GM12878 (cell line): Measurements from ENCODE around the gene C19orf73. TPM values are rescaled to one million over a fixed set of nuclear protein-coding genes. Genes with fewer than 3 reads are reported as not detected.

Source experiments
- EZH2 ChIP-seq: IDR thresholded peaks from 2 replicates; pipeline ENCODE4 v1.6.1; 2012; ENCODE audit warnings: low read depth, mild to moderate bottlenecking, control low read depth, inconsistent platforms, low read length, borderline replicate concordance; ENCODE audit not compliant: control insufficient read depth
- NR2C1 ChIP-seq: fragments of 450-650 bp; IDR thresholded peaks from 2 replicates; pipeline ENCODE4 v1.6.1; 2017; ENCODE audit warnings: antibody characterized with exemption, mild to moderate bottlenecking, moderate library complexity
- PAX8 ChIP-seq: fragments of 450-650 bp; IDR thresholded peaks from 2 replicates; pipeline ENCODE4 v1.6.1; 2017; ENCODE audit warnings: mild to moderate bottlenecking, moderate library complexity
- TCF12 ChIP-seq: IDR thresholded peaks from 2 replicates; pipeline ENCODE4 v1.6.1; 2011; ENCODE audit warnings: low read depth, mild to moderate bottlenecking, low read length
- ZNF274 ChIP-seq: IDR thresholded peaks from one replicate; pipeline ENCODE4 v1.8.0; 2011; ENCODE audit not compliant: insufficient read length, insufficient read depth
- ZNF384 ChIP-seq: IDR thresholded peaks from 2 replicates; pipeline ENCODE4 v1.6.1; 2012; ENCODE audit warnings: low read depth, mild to moderate bottlenecking, low read length, improper control_type of control experiment, borderline replicate concordance
- ZZZ3 ChIP-seq: IDR thresholded peaks from 2 replicates; pipeline ENCODE4 v1.6.1; 2011; ENCODE audit warnings: low read depth; ENCODE audit not compliant: control insufficient read depth, insufficient read length
- polyA plus RNA-seq, 11 experiments: library from polyadenylated mRNA; depleted of rRNA in 4 of 11; unstranded in 6 of 11; stranded (reverse) in 5 of 11; fragments of >200 nt; fragmentation: Nextera tagmentation in 4 of 11; fragmentation: Illumina TruSeq in 1 of 11; extraction: Ambion mirVana in 4 of 11; extraction: Trizol in 1 of 11; gene quantifications; 1 replicate in 1 of 11; 2 replicates in 10 of 11; pipeline versions ENCODE4 v1.2.1 to v1.2.3, GENCODE V29; 2011 to 2016; ENCODE audit warnings: inconsistent platforms in 2 of 11, missing spikeins in 2 of 11, low read depth in 1 of 11
- total RNA-seq, 4 experiments: library from RNA; depleted of rRNA in 3 of 4; stranded (reverse); fragments of >200 nt in 3 of 4; fragmentation: Illumina TruSeq in 1 of 4; extraction: Trizol in 1 of 4; gene quantifications; 2 replicates each; pipeline versions ENCODE4 v1.2.1 to v1.2.3, GENCODE V29; 2013 to 2021
- TF ChIP-seq, protein P1 (sequence below): IDR thresholded peaks from 2 replicates; pipeline ENCODE4 v1.6.1; 2012; ENCODE audit warnings: mild to moderate bottlenecking, low read depth, low read length
- TF ChIP-seq, protein P2 (sequence below): fragments of 450-650 bp; IDR thresholded peaks from 2 replicates; pipeline ENCODE4 v1.6.1; 2017; ENCODE audit warnings: antibody characterized with exemption, mild to moderate bottlenecking, moderate library complexity

The C19orf73 gene
- total and polyA plus RNA-seq, 10 of the 15 experiments (the other 5 are each of a cell fraction or from before 2014, with no cell fraction given): 0.20 to 2.0 (median 0.80) TPM

DNA sequence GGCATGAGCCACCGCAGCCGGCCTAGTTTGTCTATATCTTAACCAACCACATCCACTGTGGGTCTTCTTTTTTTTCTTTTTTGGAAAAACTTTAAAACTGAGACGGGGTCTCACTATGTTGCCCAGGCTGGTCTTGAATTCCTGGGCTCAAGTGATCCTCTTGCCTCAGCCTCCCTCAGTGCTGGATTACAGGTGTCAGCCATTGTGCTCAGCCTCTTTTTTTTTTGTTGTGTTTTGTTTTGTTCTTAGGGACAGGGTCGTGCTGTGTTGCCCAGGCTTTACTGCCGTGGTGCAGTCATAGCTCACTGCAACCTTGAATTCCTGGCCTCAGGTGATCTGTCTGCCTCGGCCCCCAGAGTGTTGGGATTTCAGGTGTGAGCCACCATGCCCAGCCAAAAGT is 26.3 kb downstream of the C19orf73 start (continued):
- TF ChIP-seq EZH2: no peak
- TF ChIP-seq, protein P1, sequence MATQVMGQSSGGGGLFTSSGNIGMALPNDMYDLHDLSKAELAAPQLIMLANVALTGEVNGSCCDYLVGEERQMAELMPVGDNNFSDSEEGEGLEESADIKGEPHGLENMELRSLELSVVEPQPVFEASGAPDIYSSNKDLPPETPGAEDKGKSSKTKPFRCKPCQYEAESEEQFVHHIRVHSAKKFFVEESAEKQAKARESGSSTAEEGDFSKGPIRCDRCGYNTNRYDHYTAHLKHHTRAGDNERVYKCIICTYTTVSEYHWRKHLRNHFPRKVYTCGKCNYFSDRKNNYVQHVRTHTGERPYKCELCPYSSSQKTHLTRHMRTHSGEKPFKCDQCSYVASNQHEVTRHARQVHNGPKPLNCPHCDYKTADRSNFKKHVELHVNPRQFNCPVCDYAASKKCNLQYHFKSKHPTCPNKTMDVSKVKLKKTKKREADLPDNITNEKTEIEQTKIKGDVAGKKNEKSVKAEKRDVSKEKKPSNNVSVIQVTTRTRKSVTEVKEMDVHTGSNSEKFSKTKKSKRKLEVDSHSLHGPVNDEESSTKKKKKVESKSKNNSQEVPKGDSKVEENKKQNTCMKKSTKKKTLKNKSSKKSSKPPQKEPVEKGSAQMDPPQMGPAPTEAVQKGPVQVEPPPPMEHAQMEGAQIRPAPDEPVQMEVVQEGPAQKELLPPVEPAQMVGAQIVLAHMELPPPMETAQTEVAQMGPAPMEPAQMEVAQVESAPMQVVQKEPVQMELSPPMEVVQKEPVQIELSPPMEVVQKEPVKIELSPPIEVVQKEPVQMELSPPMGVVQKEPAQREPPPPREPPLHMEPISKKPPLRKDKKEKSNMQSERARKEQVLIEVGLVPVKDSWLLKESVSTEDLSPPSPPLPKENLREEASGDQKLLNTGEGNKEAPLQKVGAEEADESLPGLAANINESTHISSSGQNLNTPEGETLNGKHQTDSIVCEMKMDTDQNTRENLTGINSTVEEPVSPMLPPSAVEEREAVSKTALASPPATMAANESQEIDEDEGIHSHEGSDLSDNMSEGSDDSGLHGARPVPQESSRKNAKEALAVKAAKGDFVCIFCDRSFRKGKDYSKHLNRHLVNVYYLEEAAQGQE: no peak
- TF ChIP-seq ZZZ3: no peak
- no peak for TF ChIP-seq PAX8
- TF ChIP-seq ZNF384: no peak
- TF ChIP-seq NR2C1: no peak
- TF ChIP-seq ZNF274: no peak
- TF ChIP-seq, protein P2, sequence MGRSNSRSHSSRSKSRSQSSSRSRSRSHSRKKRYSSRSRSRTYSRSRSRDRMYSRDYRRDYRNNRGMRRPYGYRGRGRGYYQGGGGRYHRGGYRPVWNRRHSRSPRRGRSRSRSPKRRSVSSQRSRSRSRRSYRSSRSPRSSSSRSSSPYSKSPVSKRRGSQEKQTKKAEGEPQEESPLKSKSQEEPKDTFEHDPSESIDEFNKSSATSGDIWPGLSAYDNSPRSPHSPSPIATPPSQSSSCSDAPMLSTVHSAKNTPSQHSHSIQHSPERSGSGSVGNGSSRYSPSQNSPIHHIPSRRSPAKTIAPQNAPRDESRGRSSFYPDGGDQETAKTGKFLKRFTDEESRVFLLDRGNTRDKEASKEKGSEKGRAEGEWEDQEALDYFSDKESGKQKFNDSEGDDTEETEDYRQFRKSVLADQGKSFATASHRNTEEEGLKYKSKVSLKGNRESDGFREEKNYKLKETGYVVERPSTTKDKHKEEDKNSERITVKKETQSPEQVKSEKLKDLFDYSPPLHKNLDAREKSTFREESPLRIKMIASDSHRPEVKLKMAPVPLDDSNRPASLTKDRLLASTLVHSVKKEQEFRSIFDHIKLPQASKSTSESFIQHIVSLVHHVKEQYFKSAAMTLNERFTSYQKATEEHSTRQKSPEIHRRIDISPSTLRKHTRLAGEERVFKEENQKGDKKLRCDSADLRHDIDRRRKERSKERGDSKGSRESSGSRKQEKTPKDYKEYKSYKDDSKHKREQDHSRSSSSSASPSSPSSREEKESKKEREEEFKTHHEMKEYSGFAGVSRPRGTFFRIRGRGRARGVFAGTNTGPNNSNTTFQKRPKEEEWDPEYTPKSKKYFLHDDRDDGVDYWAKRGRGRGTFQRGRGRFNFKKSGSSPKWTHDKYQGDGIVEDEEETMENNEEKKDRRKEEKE: no peak
- no peak for TF ChIP-seq TCF12
